ENCODE results near the gene TBCD. TPM values are rescaled to one million over a fixed set of nuclear protein-coding genes. Genes with fewer than 3 reads are reported as not detected.

The TBCD gene
- total RNA-seq, 2 donors from 2014 or later, result 38.9 to 74.8 TPM

GRCh38 chr17:82803185-82803584, 51.3 kb downstream of the TBCD start:
- Histone ChIP-seq H3K4me3 (no peak overlapping the region), H3K27ac (no peak overlapping the region), H3K4me1 (no peaks in the 10 kb centered on the region), H3K27me3 (no peaks in the 10 kb centered on the region), H3K9me3 (no peaks in the 10 kb centered on the region), H3K36me3 (replicated peaks in 1 of 2; ENCODE audit: insufficient read depth in 1 of 2, low read depth in 2 of 2) (no peaks in the 10 kb centered on the region)
- intact Hi-C loops (cut with DNase I), result no loop called here
- DNase-seq (no peak), ATAC-seq (no peak)
- TF ChIP-seq CTCF (IDR thresholded peaks at IDR 0.05) (no peak), POLR2A (IDR thresholded peaks at IDR 0.05) (no peak)
- 92% methylated on average over 9 of the region's 9 CpGs for WGBS, 2 donors

- WGBS, 2 donors, result 87 to 90% methylated on average over 10 of the region's 15 CpGs
- Histone ChIP-seq H3K4me1 (no peaks in the 10 kb centered on the region), H3K27me3 (no peaks in the 10 kb centered on the region), H3K36me3 (replicated peaks in 1 of 2; ENCODE audit: insufficient read depth in 1 of 2, low read depth in 2 of 2) (no peaks in the 10 kb centered on the region), H3K4me3 (no peak overlapping the region), H3K9me3 (no peaks in the 10 kb centered on the region), H3K27ac (no peak overlapping the region)
- no peak for TF ChIP-seq POLR2A (IDR thresholded peaks at IDR 0.05)
- no peak for TF ChIP-seq CTCF (IDR thresholded peaks at IDR 0.05)
- intact Hi-C loops (cut with DNase I), result no loop called here
- no peak for DNase-seq
- ATAC-seq, result no peak
Measured at GRCh38 chr17:82803606-82804005, 51.7 kb downstream of the TBCD start.

GRCh38 chr17:82804442-82805191, 52.8 kb downstream of the TBCD start:
- ATAC-seq (peak; percentile 54), DNase-seq (peak in 3 of 4 donors; percentile 27 to 44 (median 39))
- 86 to 91% methylated on average over 5 to 23 of the region's 27 CpGs for WGBS, 2 donors
- H3K4me1 ChIP-seq, result no peaks in the 10 kb centered on the region
- TF ChIP-seq POLR2A (IDR thresholded peaks at IDR 0.05), result no peak
- no peak for TF ChIP-seq CTCF (IDR thresholded peaks at IDR 0.05)
- H3K27me3 ChIP-seq, result no peaks in the 10 kb centered on the region
- intact Hi-C loops (cut with DNase I), result no loop called here
- H3K4me3 ChIP-seq, result no peak overlapping the region
- H3K36me3 ChIP-seq (replicated peaks in 1 of 2; ENCODE audit: insufficient read depth in 1 of 2, low read depth in 2 of 2), result no peaks in the 10 kb centered on the region
- H3K9me3 ChIP-seq, result no peaks in the 10 kb centered on the region
- peak overlapping the region in 1 of 4 donors; percentile 46 for H3K27ac ChIP-seq

GRCh38 chr17:82805254-82805653, 53.4 kb downstream of the TBCD start:
- H3K27ac ChIP-seq, result peak overlapping the region in 1 of 4 donors; percentile 46
- H3K36me3 ChIP-seq (replicated peaks in 1 of 2; ENCODE audit: insufficient read depth in 1 of 2, low read depth in 2 of 2), result no peaks in the 10 kb centered on the region
- H3K4me3 ChIP-seq, result no peak overlapping the region
- intact Hi-C loops (cut with DNase I), result no loop called here
- TF ChIP-seq POLR2A (IDR thresholded peaks at IDR 0.05) (no peak), CTCF (IDR thresholded peaks at IDR 0.05) (no peak)
- DNase-seq, result no peak
- no peaks in the 10 kb centered on the region for H3K9me3 ChIP-seq
- ATAC-seq, result no peak
- WGBS, 2 donors, result 88 to 94% methylated on average over 13 of the region's 13 CpGs
- no peaks in the 10 kb centered on the region for H3K27me3 ChIP-seq
- H3K4me1 ChIP-seq, result no peaks in the 10 kb centered on the region

- DNase-seq (no peak), ATAC-seq (no peak)
- TF ChIP-seq POLR2A (IDR thresholded peaks at IDR 0.05) (no peak), CTCF (IDR thresholded peaks at IDR 0.05) (no peak)
- no peaks in the 10 kb centered on the region for H3K9me3 ChIP-seq
- no peaks in the 10 kb centered on the region for H3K4me1 ChIP-seq
- no peak overlapping the region for H3K27ac ChIP-seq
- H3K27me3 ChIP-seq, result no peaks in the 10 kb centered on the region
- no peaks in the 10 kb centered on the region for H3K36me3 ChIP-seq (replicated peaks in 1 of 2; ENCODE audit: insufficient read depth in 1 of 2, low read depth in 2 of 2)
- intact Hi-C loops (cut with DNase I), result no loop called here
- 92 to 95% methylated on average over 16 to 19 of the region's 19 CpGs for WGBS, 2 donors
- H3K4me3 ChIP-seq, result no peak overlapping the region
Measured at GRCh38 chr17:82805823-82806222, 54.0 kb downstream of the TBCD start.
